Transverse colon (tissue), 4 donors: ENCODE measurements around the gene GRM7.

Experiments
- EP300 ChIP-seq: sonication (generic); formaldehyde crosslinking; IDR thresholded peaks from one replicate; pipeline ENCODE4 v1.6.1; 2017; ENCODE audit warnings: antibody characterized with exemption, low read depth
- POLR2AphosphoS5 ChIP-seq, 3 donors: sonication (generic); formaldehyde crosslinking; IDR thresholded peaks; one replicate each; pipeline ENCODE4 v1.6.1; 2016; ENCODE audit warnings: antibody characterized with exemption in 3 of 3
- TF ChIP-seq, protein P1 (sequence below), 5 experiments: fragments of 200-600 bp in 3 of 5; fragments of 450-650 bp in 2 of 5; sonication (generic) in 3 of 5; IDR thresholded peaks; 1 replicate in 2 of 5; 2 replicates in 3 of 5; pipeline ENCODE4 v1.5.1; 2016 to 2017; ENCODE audit warnings: antibody characterized with exemption in 5 of 5, inconsistent platforms in 3 of 5, mild to moderate bottlenecking in 2 of 5, moderate library complexity in 1 of 5

DNA sequence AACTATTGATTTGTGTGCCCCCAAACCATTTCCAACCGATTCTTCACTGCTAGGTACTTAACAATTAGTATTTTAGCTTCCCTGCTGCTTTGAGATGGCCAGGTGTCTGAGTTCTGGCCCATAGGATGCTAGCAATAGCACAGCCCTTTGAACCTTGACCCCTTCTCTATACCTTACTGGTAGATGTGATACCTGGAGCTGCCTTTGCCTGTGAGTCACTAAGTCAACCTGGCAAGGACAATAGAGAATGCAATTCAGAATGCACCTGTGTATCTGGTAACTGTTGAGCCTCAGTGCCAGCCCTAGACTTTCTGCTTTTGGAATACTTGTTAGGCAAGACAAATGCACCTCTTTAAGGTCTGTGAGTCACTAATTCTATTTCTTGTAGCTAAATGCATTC is 467.4 kb downstream of the GRM7 start:
- TF ChIP-seq, protein P1, sequence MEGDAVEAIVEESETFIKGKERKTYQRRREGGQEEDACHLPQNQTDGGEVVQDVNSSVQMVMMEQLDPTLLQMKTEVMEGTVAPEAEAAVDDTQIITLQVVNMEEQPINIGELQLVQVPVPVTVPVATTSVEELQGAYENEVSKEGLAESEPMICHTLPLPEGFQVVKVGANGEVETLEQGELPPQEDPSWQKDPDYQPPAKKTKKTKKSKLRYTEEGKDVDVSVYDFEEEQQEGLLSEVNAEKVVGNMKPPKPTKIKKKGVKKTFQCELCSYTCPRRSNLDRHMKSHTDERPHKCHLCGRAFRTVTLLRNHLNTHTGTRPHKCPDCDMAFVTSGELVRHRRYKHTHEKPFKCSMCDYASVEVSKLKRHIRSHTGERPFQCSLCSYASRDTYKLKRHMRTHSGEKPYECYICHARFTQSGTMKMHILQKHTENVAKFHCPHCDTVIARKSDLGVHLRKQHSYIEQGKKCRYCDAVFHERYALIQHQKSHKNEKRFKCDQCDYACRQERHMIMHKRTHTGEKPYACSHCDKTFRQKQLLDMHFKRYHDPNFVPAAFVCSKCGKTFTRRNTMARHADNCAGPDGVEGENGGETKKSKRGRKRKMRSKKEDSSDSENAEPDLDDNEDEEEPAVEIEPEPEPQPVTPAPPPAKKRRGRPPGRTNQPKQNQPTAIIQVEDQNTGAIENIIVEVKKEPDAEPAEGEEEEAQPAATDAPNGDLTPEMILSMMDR (IDR thresholded peaks at IDR 0.05): no peak
- TF ChIP-seq EP300 (no peak), POLR2AphosphoS5 (IDR thresholded peaks at IDR 0.05) (no peak)
